AG04449 (cell line): ENCODE results near the gene SEC31A.
A peak's percentile ranks its signal among the peaks of the same experiment; 100 is the strongest.

ENCODE experiments used
- CTCF ChIA-PET: fragments of 350-600 bp; formaldehyde crosslinking; extraction: SDS; loops from one replicate; lab custom pipeline; 2021; ENCODE audit warnings: antibody characterized with exemption; lab: Yijun Ruan, JAX
- POLR2A ChIA-PET: fragments of 400-600, 350-600 bp; formaldehyde crosslinking; extraction: SDS; loops from one replicate; lab custom pipeline; 2020; ENCODE audit warnings: antibody characterized with exemption, inconsistent platforms; lab: Yijun Ruan, JAX
- DNase-seq: peaks from one replicate; pipeline ENCODE4 v3.0.0-alpha.2; 2010; ENCODE audit warnings: low read depth, low spot score
- H3K4me3 ChIP-seq: 2 replicates; pipeline ENCODE4 v1.5.1; 2011; ENCODE audit warnings: low read depth, mild to moderate bottlenecking, control low read depth, low read length
- TF ChIP-seq, protein P1 (sequence below): IDR thresholded peaks from one replicate; pipeline ENCODE4 v1.5.1; 2011; ENCODE audit warnings: mild to moderate bottlenecking, moderate library complexity, low read length, control low read depth, inconsistent platforms; ENCODE audit not compliant: insufficient read depth; ENCODE audit errors: missing control alignments

Gene SEC31A

DNA sequence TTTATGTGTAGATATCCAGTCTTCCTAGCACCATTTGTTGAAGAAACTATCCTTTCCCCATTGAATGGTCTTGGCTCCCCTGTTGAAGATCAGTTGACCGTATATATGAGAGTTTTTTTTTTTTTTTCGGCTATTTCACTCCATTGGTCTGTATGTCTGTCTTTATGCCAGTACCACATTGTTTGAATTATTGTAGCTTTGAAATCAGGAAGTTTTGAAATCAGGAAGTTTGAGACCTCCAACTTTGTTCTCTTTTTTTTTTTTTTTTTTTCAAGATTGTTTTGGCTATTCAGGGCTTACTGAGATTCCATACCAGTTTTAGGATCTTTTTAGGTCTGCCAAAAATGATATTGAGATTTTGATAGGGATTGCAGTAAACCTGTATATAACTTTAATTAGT lies 88.0 kb downstream of the SEC31A start:
- no peak for DNase-seq
- H3K4me3 ChIP-seq = no peak overlapping the region
- ChIA-PET POLR2A (no interaction called here), CTCF (interaction anchor here (0.8 to 3.3 kb wide), 3 partner anchors 17 to 87 kb away, joined by 4 to 17 read pairs (median 4); no protein-coding TSS in a partner anchor)
- TF ChIP-seq, protein P1, sequence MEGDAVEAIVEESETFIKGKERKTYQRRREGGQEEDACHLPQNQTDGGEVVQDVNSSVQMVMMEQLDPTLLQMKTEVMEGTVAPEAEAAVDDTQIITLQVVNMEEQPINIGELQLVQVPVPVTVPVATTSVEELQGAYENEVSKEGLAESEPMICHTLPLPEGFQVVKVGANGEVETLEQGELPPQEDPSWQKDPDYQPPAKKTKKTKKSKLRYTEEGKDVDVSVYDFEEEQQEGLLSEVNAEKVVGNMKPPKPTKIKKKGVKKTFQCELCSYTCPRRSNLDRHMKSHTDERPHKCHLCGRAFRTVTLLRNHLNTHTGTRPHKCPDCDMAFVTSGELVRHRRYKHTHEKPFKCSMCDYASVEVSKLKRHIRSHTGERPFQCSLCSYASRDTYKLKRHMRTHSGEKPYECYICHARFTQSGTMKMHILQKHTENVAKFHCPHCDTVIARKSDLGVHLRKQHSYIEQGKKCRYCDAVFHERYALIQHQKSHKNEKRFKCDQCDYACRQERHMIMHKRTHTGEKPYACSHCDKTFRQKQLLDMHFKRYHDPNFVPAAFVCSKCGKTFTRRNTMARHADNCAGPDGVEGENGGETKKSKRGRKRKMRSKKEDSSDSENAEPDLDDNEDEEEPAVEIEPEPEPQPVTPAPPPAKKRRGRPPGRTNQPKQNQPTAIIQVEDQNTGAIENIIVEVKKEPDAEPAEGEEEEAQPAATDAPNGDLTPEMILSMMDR = no peak

DNA sequence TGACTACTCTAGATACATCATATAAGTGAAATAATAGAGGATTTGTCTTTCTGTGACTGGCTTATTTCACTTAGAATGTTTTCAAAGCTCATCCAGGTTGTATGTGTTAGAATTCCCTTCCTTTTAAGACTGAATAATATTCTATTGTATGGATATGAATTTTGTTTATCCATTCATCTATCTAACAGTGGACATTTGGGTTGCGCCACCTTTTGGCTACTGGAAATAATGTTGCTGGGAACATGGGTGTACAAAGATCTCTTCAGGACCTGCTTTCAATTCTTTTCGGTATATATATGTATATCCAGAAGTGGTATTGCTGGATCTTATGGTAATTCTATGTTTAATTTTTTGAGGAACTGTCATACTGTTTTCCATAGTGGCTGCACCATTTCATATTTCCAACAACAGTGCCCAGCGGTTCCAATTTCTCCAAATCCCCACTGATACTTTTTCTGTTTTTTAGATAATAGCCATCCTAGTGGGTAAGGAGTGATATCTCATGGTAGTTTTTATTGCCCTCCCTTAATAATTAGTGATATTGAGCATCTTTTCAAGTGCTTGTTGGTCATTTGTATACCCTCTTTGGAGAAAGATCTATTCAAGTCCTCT lies 88.9 kb downstream of the SEC31A start:
- POLR2A ChIA-PET = interaction anchor here (0.6 kb wide), 1 partner anchor 133 kb away, joined by 3 read pairs; no protein-coding TSS in a partner anchor
- DNase-seq = no peak
- CTCF ChIA-PET = interaction anchor here (0.7 to 4.3 kb wide), 11 partner anchors 11 to 385 kb away, joined by 3 to 26 read pairs (median 5); no protein-coding TSS in a partner anchor

DNA sequence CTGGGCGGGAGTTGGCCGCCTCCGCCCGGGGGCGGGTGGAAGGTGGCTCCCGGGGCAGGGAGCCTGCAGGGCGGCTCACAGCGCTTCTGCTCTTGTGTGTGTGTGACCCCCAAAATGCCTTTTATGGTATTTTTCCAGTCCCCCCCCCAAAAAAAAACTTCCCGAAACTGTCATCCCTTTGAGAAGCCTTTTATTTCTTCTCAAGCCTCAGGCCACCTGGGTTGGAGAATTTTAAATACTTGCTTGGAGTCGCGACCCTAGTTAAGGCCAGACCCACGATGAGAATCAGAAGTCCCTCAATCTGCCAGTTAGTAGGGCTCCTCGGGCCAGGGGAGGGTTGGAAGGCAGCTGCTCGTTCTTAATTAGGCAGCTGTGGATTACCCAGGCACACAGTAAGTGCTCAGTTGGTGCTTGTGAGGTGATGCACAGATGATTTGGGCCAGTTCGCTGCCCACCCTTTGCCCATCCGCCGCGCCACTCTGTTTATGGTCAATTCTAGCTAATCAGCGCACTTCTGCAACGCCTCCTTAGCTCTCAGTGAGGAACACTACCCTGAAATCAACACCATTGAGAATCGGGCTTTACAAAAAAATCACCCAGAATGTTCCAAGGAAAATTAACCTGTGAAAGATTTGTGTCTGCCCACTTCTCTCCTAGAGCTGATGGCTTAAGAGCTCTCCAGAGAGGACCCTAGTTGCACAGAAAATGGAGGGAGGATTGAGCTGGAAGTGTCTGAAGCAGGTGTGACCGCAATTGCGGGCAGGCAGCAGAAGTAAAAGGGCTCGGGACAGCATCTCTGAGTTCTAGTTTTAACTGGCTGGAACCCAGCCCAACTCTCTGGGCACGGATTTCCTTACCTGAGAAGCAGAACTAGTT lies 91.7 kb downstream of the SEC31A start:
- ChIA-PET CTCF (interaction anchor here (0.7 to 4.3 kb wide), 19 partner anchors 9 to 370 kb away, joined by 3 to 26 read pairs (median 5); no protein-coding TSS in a partner anchor), POLR2A (interaction anchor here (0.5 to 3.5 kb wide), 7 partner anchors 10 to 371 kb away, joined by 3 to 21 read pairs (median 5); no protein-coding TSS in a partner anchor)
- DNase-seq = no peak
- TF ChIP-seq, protein P1 = no peak
- H3K4me3 ChIP-seq = peak overlapping the region; percentile 81

More for the DNA sequence above, 88.9 kb downstream of the SEC31A start:
- no peak overlapping the region for H3K4me3 ChIP-seq
- TF ChIP-seq, protein P1 = peak; percentile 51

DNA sequence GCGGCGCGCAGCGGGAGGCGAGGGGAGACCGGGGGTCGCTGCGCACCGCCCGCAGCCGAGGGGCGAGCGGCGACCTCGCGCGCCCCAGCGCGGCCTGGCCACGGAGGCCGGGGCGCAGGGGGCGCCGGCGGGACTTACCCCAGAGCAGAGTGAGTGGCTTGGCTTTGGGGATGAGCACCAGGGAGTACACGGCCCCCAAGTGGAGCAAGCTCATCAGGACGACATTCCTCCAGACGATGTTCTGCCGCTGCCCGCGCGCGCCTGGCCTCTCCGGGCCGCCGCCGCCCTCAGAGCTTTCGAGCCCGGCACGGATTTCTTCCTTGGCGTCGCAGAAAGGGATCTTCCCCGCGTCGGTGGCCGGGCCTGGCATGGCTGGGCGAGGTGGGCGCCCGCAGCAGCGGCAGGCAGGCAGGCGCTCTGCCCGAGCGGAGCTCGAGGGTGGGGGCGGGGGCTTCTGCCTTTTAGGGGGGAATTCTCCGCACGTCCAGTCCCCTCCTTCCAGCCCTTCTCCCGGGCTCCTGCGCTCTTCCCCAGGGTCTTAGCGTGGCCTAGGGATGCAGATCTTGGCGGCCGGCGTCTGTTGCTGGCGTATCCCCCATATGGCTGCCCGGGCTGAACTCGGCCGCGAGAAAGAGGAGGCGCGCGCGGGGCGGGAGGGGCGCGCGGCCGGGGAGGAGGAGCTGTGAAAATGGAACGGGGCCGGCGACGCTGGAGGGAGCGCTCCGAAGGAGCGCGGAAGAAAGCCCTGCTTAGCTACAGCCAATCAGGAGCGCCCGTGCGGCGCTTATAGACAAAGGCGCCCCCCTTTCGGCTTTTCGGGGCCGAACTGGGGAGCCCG lies 92.6 kb downstream of the SEC31A start, which contains the start of gene SCD5:
SCD5 (minus strand) TSS at position 629 of the 838 bp plus-strand sequence; CDS start at position 370, 259 bp downstream.
- DNase-seq = peak; percentile 34
- ChIA-PET CTCF (interaction anchor here (0.7 to 4.3 kb wide), 14 partner anchors 9 to 369 kb away, joined by 3 to 26 read pairs (median 6); no protein-coding TSS in a partner anchor), POLR2A (interaction anchor here (0.5 to 3.5 kb wide), 7 partner anchors 9 to 531 kb away, joined by 3 to 21 read pairs (median 5); no protein-coding TSS in a partner anchor)
- TF ChIP-seq, protein P1 = no peak
- H3K4me3 ChIP-seq = peak within 1 kb of the TSS; percentile 81

DNA sequence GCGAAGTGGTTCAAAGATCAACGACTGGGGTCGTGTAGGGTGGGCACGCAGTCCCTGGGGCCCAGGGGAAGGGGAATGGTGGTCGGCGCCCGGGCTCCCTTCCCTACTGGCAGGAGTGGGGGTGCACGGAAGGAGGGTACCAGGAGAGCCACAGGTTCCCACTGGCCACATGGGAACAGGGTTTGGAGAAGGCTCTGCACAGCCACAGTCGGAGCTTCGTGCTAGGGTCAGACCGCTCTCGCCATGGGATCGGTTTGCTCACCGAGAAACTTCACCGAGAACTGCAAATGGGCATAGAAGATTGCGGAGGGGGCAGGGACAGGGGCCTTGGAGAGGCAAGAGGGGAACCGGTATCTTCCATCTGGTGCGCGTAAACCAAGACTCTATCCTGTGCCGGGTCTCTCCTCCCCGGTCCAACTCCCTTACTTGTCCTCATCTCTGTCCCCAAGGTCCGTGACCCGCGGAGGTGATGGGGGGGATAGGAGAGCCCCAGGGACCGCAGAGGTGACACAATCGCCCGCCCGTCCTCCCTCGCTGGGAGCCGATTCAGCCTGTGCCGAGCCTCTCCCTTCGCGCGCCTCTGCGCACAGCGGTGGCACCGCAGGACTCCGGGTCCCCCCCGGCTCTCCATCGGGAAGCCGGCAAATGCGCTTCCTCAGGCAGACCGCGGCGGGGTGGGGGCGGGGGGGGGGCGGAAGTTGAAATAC lies 93.4 kb downstream of the SEC31A start:
- CTCF ChIA-PET = interaction anchor here (1.4 to 4.3 kb wide), 10 partner anchors 8 to 337 kb away, joined by 4 to 26 read pairs (median 7); no protein-coding TSS in a partner anchor
- H3K4me3 ChIP-seq = peak overlapping the region; percentile 81
- POLR2A ChIA-PET = interaction anchor here (0.5 to 3.5 kb wide), 4 partner anchors 12 to 532 kb away, joined by 3 to 21 read pairs (median 5); no protein-coding TSS in a partner anchor
- TF ChIP-seq, protein P1 = no peak
- no peak for DNase-seq
